Motor neuron (in vitro differentiated cells): ENCODE measurements around the gene ZMYND15. TPM values are rescaled to one million over a fixed set of nuclear protein-coding genes. Genes with fewer than 3 reads are reported as not detected.
A peak's percentile ranks its signal among the peaks of the same experiment; 100 is the strongest.

Experiments
- ATAC-seq, 8 experiments: fragments of 200-7000 bp; cut with Tn5 transposase; replicated peaks in 6 of 8; 2 replicates each; pipeline ENCODE4 v1.8.0; 2021; ENCODE audit warnings: mild to moderate bottlenecking in 8 of 8, moderate library complexity in 8 of 8
- H3K27ac ChIP-seq, 2 donors: fragments of 250-450 bp; sonication (Bioruptor Pico); 2 replicates each; pipeline ENCODE4 v1.9.0; 2021; ENCODE audit warnings: antibody characterized with exemption in 2 of 2, mild to moderate bottlenecking in 2 of 2, moderate library complexity in 1 of 2
- H3K4me1 ChIP-seq, 2 donors: fragments of 250-450 bp; sonication (Bioruptor Pico); replicated peaks in 1 of 2; 2 replicates each; pipeline ENCODE4 v1.6.1; 2021; ENCODE audit warnings: antibody characterized with exemption in 2 of 2, mild to moderate bottlenecking in 2 of 2, moderate library complexity in 1 of 2
- H3K4me3 ChIP-seq, 5 donors: fragments of 250-450 bp; sonication (Bioruptor Pico); 2 replicates each; pipeline ENCODE4 v1.9.0; 2021; ENCODE audit warnings: antibody characterized with exemption in 5 of 5, mild to moderate bottlenecking in 5 of 5, moderate library complexity in 4 of 5
- WGBS, 10 experiments: fragments of 450-650 bp; shearing (Covaris generic); methylation state at CpG; one replicate each; pipeline ENCODE4 v1.0.0; 2022; 5-methylcytosine and 5-hydroxymethylcytosine counted together
- in situ Hi-C, 9 experiments: fragments of 400-800 bp; cut with MboI; loops; one replicate each; pipeline ENCODE4 v1.15.0; 2021; ENCODE audit warnings: low sequenced_read_pairs in 9 of 9, low pct_unique_long_range_greater_than_20kb in 2 of 9; ENCODE audit not compliant: unreplicated experiment in 9 of 9
- total RNA-seq, 8 experiments: library from RNA; unstranded; fragments of 300-600 nt; gene quantifications; 2 replicates each; pipeline versions ENCODE4 v1.2.3 to v1.2.4, GENCODE V29; 2022

Gene ZMYND15
- total RNA-seq, 8 experiments from 2014 or later = 0.14 to 1.1 (median 0.51) TPM; not detected in 1

DNA sequence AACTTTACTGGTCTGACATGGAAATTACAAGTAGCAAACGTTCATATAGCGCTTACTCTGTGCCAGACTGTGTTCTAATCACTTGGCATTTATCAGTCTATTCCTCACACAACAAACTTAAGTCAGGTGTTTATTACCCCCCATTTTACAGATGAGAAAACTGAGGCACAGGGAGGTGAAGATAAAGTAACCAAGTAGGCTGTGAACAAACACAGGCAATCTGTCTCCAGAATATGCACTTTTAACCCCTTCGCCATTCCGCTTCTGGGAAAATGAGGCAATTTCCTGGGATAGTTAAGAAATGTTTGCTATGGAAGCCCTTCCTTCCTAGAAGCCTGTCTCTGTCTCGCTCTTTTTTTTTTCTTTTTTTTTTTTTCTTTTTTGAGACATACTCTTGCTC lies 12.3 kb downstream of the ZMYND15 start:
- no peak overlapping the region for H3K4me3 ChIP-seq
- in situ Hi-C loops = no loop called here
- no peaks in the 10 kb centered on the region for H3K4me1 ChIP-seq
- no peak for ATAC-seq
- WGBS, 10 experiments = 46 to 100% (median 68%) methylated on average over 1 to 5 of the region's 5 CpGs
- no peak overlapping the region for H3K27ac ChIP-seq

DNA sequence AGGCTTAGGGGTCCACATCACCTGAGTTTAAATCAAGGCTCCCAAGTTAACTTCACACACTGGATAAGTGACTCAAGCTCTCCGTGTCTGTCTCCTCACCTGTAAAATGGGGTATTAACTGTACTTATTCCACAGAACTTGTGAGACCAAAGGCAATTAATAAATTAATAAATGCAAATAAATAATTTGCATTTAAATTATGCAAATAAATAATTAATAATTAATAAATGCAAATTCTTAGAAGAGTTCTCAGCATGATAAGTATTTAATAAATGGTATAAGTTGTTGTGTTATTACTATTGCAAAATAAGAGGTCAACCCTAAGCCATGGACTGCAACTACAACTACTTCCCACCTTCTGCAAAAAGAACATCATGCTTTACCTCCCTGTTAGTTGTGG lies 13.8 kb downstream of the ZMYND15 start:
- 38 to 100% (median 67%) methylated on average over 1 of the region's 1 CpG; no CpG with 5 or more reads in 2 of the 10 experiments for WGBS, 10 experiments

DNA sequence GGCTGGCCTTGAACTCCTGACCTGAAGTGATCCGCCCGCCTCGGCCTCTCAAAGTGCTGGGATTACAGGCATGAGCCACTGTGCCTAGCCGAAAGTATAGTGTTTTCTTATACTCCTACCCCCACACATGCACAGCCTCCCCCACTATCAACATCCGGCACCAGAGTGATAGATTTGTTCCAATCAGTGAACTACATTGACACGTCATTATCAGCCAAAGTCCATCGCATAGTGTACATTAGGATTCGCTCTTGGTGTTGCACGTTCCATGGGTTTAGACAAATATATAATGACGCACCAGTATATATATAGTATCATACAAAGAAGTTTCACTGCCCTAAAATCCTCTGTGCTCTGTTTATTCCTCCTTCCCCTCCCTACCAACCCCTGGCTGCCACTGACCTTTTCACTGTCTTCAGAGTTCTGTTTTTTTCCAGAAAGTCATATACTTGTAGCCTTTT lies 20.2 kb downstream of the ZMYND15 start:
- no peak for ATAC-seq
- in situ Hi-C loops = no loop called here
- H3K4me3 ChIP-seq = no peak overlapping the region
- no peaks in the 10 kb centered on the region for H3K4me1 ChIP-seq
- 53 to 97% (median 80%) methylated on average over 3 to 9 of the region's 10 CpGs for WGBS, 10 experiments
- H3K27ac ChIP-seq = no peak overlapping the region

More for the DNA sequence above, 13.8 kb downstream of the ZMYND15 start:
- Histone ChIP-seq H3K4me3 (no peak overlapping the region), H3K4me1 (no peaks in the 10 kb centered on the region), H3K27ac (no peak overlapping the region)
- in situ Hi-C loops = no loop called here
- no peak for ATAC-seq

DNA sequence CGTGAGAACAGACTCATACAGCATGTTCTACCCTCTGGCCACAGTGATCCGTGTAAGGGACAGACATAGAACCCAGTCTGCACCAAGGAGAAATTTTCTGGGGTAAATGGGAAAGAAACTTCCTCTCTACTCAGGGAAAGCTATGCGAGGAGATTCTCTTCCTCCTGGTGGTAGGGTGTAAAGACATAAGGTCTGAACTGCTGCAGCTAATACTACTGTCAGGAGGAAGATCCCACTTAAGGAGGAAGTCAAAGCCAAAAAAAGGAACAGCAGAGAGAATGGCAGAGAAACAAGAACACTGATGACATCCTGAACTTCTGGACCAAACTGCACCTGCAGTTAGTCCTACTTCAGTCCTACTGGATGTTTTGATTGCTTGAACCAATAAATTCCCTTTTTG lies 25.0 kb downstream of the ZMYND15 start:
- no peak for ATAC-seq
- Histone ChIP-seq H3K4me3 (no peak overlapping the region), H3K27ac (no peak overlapping the region), H3K4me1 (no peaks in the 10 kb centered on the region)
- 0 to 100% (median 58%) methylated on average over 1 to 3 of the region's 3 CpGs; no CpG with 5 or more reads in 2 of the 10 experiments for WGBS, 10 experiments
- in situ Hi-C loops = no loop called here

DNA sequence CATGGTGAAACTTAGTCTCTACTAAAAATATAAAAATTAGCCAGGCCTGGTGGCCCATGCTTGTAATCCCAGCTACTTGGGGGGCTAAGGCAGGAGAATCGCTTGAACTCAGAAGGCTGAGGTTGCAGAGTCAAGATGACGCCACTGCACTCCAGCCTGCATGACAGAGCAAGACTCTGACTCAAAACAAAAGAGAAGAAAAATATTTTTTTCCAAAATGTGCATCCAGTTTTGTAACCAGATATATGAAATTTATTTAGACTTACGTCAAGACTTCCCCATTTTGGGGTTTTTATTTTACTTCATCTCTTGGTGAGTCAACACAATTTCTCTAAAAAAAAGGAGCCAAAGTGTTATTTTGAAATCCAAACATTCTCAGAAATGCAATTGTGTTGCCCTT lies 26.6 kb downstream of the ZMYND15 start:
- H3K4me1 ChIP-seq = no peaks in the 10 kb centered on the region
- WGBS, 10 experiments = 17 to 100% (median 71%) methylated on average over 1 to 3 of the region's 3 CpGs; no CpG with 5 or more reads in 2 of the 10 experiments
- in situ Hi-C loops = no loop called here
- no peak overlapping the region for H3K4me3 ChIP-seq
- no peak for ATAC-seq
- no peak overlapping the region for H3K27ac ChIP-seq

DNA sequence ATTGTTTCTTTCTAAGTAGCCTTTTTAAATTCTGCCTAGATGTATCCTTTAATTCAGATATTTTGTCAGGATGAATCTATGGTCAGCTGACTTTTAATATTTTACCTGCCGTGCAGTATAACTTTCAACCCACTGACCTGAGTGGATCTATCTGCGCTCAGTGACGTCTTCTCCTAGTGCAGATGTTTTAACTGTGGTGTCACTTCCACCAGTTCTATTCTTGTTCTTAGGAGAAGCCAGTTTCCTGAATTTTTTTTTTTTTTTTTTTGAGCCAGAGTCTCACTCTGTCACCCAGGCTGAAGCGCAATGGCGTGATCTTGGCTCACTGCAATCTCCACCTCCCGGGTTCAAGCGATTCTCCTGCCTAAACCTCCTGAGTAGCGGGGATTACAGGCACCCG lies 27.1 kb downstream of the ZMYND15 start:
- no peak for ATAC-seq
- H3K4me1 ChIP-seq = no peaks in the 10 kb centered on the region
- no peak overlapping the region for H3K4me3 ChIP-seq
- in situ Hi-C loops = no loop called here
- no peak overlapping the region for H3K27ac ChIP-seq
- WGBS, 10 experiments = 60 to 100% (median 89%) methylated on average over 1 to 9 of the region's 9 CpGs; no CpG with 5 or more reads in 1 of the 10 experiments

DNA sequence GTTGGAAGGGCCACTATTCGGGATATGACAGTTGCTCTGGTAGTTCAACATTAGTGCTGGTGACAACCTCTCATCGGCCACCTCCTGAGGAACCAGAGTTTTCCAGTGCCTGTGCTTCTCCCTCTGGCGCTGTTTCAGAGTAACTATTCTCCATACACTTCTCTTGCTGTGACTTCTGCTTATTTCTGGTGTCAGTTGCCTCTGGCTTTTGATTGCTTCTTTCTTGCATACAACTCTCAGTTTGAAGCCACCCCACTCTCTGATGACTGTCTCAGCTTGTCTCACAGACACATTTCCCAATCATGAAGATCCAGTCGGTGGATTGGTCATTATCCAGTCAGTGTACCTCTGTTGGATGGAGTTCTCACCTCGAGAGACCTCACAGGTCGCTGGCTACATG lies 28.7 kb downstream of the ZMYND15 start:
- H3K4me1 ChIP-seq = no peaks in the 10 kb centered on the region
- in situ Hi-C loops = no loop called here
- no peak for ATAC-seq
- WGBS, 10 experiments = 48 to 95% (median 67%) methylated on average over 2 to 6 of the region's 6 CpGs; no CpG with 5 or more reads in 4 of the 10 experiments
- no peak overlapping the region for H3K27ac ChIP-seq
- no peak overlapping the region for H3K4me3 ChIP-seq

DNA sequence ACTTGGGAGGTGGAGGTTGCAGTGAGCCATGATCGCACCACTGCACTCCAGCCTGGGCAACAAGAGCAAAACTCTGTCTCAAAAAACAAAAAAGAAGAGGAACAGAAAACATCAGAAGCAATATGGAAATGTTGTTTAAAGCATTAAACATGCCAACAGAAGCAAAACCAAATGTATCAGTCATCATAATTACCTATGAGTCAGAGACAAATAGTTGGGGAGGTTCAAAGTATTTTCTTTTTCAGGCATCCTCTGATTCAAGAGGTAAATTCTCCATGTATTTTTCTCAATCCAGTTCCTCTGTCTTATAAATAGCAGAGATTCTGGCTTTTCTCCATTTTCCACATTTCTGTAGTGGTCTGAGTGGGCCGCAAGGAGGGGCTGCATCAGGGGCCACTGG lies 30.0 kb downstream of the ZMYND15 start:
- in situ Hi-C loops = no loop called here
- Histone ChIP-seq H3K27ac (no peak overlapping the region), H3K4me3 (no peak overlapping the region), H3K4me1 (no peaks in the 10 kb centered on the region)
- 58 to 100% (median 89%) methylated on average over 1 to 2 of the region's 2 CpGs; no CpG with 5 or more reads in 2 of the 10 experiments for WGBS, 10 experiments
- no peak for ATAC-seq

DNA sequence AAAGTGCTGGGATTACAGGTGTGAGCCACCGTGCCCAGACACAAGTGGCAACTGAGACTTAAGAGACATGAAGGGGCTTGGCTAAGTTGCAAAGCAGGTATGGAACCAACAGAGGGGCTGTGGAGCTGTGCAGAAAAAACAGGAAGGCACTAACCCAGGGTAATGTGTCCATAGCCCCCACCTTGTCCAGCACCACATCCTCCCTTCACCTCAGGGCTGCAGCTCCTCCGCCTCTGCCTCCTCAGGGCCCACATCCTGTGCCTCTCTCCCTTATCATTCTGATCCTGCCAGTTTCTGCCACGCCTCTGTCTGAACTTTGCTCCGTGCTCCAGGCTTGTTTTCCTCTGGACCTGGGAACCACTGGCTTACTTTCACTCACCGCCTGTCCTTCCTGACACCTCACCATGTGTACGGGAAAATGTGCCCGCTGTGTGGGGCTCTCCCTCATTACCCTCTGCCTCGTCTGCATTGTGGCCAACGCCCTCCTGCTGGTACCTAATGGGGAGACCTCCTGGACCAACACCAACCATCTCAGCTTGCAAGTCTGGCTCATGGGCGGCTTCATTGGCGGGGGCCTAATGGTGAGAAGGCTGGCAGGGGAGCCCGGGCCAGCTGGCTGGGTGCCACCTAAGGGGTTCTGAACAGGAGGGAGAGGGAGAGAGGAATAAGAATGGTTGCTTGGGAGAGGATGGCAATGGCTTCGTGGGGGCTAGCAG lies 32.0 kb downstream of the ZMYND15 start, which contains the start of gene TM4SF5:
TM4SF5 (plus strand) TSS at position 368 of the 716 bp plus-strand sequence; CDS start at position 405, 37 bp downstream.
- in situ Hi-C loops = no loop called here
- Histone ChIP-seq H3K4me3 (no peak within 1 kb of the TSS), H3K4me1 (no peaks in the 10 kb centered on the region), H3K27ac (no peak within 1 kb of the TSS)
- 0 to 100% (median 46%) methylated on average over 1 to 5 of the region's 13 CpGs; no CpG with 5 or more reads in 2 of the 10 experiments for WGBS, 10 experiments
- ATAC-seq = peak in 1 of 8 experiments; percentile 9

DNA sequence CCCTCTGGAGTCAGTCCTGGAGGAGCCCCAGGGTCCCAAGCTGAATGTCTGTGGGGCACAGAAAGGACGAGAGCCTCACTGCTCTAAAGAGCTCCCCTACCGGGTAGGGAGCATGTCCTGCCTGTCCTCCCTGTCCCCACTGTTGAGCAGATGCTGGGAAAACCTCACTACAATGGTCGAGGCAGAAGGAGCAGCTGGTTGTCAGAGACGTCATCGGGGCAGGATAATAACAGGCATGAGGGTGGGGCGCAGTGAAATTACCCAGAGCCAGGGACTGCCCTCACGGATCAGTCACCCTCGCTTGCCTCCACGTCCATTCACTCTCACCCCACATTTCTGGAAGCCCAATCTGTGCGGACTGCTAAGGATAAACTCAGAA lies 32.6 kb downstream of the ZMYND15 start:
- peak in 4 of 8 experiments; percentile 16 to 37 (median 20) for ATAC-seq

DNA sequence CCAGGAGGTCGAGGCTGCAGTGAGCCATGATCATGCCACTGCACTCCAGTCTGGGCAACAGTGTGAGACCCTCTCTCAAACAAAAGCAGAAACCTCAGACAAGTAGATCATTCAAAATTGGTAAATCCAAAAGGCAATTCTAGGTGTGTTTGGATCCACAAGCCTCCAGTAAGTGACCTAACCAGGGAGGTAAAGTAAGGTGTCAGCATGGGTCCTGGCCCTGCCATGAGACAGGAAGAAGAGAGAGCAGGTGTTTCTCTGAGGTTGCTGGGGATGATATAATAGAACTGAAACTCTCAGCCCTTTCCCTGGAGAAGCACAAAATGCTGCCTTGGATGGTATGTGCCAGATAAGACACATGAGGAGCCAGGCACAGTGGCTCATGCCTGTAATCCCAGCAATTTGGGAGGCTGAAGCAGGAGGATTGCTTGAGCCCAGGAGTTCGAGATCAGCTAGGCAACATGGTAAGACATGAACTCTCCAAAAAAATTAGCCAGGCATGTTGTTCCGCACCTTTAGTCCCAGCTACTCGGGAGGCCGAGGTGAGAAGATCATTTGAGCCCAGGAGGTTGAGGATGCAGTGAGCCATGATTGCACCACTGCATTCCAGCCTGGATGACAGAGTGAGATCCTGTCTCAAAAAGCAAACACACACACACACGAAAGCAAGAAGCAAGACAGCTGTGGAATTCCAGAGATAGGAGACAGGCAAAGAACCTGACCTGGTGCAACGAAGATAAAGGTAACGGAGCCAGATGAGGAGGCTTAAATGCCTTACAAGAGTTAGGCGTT lies 38.5 kb downstream of the ZMYND15 start:
- in situ Hi-C loops = loop anchor here in 1 of 9 experiments (25.0 kb wide), 1 partner anchor 109 kb away; the partner anchor contains the start of gene C17orf107
- Histone ChIP-seq H3K27ac (no peak overlapping the region), H3K4me3 (no peak overlapping the region), H3K4me1 (no peaks in the 10 kb centered on the region)
- no peak for ATAC-seq
- 30 to 86% (median 65%) methylated on average over 1 to 8 of the region's 9 CpGs; no CpG with 5 or more reads in 1 of the 10 experiments for WGBS, 10 experiments

More for the DNA sequence above, 32.6 kb downstream of the ZMYND15 start:
- in situ Hi-C loops = no loop called here
- no peaks in the 10 kb centered on the region for H3K4me1 ChIP-seq
- H3K27ac ChIP-seq = no peak overlapping the region
- H3K4me3 ChIP-seq = no peak overlapping the region
- 17 to 100% (median 46%) methylated on average over 1 to 4 of the region's 10 CpGs; no CpG with 5 or more reads in 6 of the 10 experiments for WGBS, 10 experiments

DNA sequence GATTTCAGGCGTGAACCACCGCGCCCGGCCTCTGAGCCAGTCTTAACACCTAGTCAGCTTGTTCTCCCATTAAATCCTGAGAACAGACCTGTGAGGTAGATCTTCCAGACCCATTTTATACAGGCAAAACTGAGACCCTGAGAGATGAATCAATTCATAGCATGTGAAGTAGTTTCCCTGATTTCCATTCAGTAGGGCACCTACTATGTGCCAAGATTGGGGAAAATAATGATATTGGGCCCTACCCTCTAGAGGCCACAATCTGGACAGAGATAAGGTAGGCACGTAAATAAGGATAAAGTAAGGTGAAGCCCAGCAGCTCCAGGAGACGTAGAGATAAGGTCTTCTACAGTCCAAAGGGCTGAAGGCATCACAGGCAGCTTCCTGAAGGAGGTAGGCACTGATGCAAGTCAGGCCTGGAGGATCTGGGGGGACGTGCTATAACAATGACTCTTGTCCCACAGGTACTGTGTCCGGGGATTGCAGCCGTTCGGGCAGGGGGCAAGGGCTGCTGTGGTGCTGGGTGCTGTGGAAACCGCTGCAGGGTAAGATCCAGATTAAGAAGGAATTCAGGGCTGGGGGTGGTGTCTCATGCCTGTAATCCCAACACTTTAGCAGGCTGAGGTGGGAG lies 40.8 kb downstream of the ZMYND15 start:
- 25 to 100% (median 61%) methylated on average over 1 to 7 of the region's 11 CpGs; no CpG with 5 or more reads in 1 of the 10 experiments for WGBS, 10 experiments
- ATAC-seq = no peak
- Histone ChIP-seq H3K4me3 (no peak overlapping the region), H3K27ac (no peak overlapping the region), H3K4me1 (no peaks in the 10 kb centered on the region)
- in situ Hi-C loops = loop anchor here in 1 of 9 experiments (25.0 kb wide), 1 partner anchor 107 kb away; the partner anchor contains the start of gene C17orf107
